Measurements from ENCODE around the gene ALS2CL. TPM values are rescaled to one million over a fixed set of nuclear protein-coding genes. Genes with fewer than 3 reads are reported as not detected.

Gene ALS2CL
- total and polyA plus RNA-seq, 12 donors, result 15.6 to 102 (median 21.6) TPM

- H3K9me3 ChIP-seq, result peaks cover 0 to 28% (median 6%) of the 10 kb centered on the region in 11 donors
- no peak for ATAC-seq
- intact Hi-C loops (cut with DNase I), result loop anchor here in 1 of 10 donors (10.0 kb wide), 1 partner anchor 74 kb away; the partner anchor contains the start of gene LRRC2
Measured at GRCh38 chr3:46639221-46639620, 54.3 kb downstream of the ALS2CL start.

GRCh38 chr3:46634856-46635255, 58.6 kb downstream of the ALS2CL start:
- H3K27ac ChIP-seq, result no peak overlapping the region
- intact Hi-C loops (cut with DNase I), result loop anchor here in 4 of 10 donors (5.0 to 10.0 kb wide), 4 partner anchors 70 to 148 kb away; partner anchors contain the start of gene LRRC2 (in 1 of the 4)
- peaks cover 0 to 8% (median 1%) of the 10 kb centered on the region in 11 donors for H3K9me3 ChIP-seq
- no peak for TF ChIP-seq CTCF (IDR thresholded peaks at IDR 0.05)
- 59 to 68% methylated on average over 3 of the region's 3 CpGs for WGBS, 2 donors
- ATAC-seq (no peak), DNase-seq (no peak)
- H3K36me3 ChIP-seq, result no peaks in the 10 kb centered on the region
- no peak overlapping the region for H3K4me3 ChIP-seq
- no peaks in the 10 kb centered on the region for H3K27me3 ChIP-seq
- H3K4me1 ChIP-seq, result peaks cover 0 to 9% (median 7%) of the 10 kb centered on the region in 9 donors

More at GRCh38 chr3:46639221-46639620, 54.3 kb downstream of the ALS2CL start:
- Histone ChIP-seq H3K4me3 (no peak overlapping the region), H3K27ac (no peak overlapping the region), H3K27me3 (peaks cover 0 to 8% (median 0%) of the 10 kb centered on the region in 7 donors), H3K4me1 (no peaks in the 10 kb centered on the region), H3K36me3 (no peaks in the 10 kb centered on the region)
- no peak for TF ChIP-seq CTCF (IDR thresholded peaks at IDR 0.05)
- no peak for DNase-seq

- Histone ChIP-seq H3K9me3 (no peaks in the 10 kb centered on the region), H3K4me1 (peaks cover 0 to 22% (median 7%) of the 10 kb centered on the region in 9 donors), H3K4me3 (no peak overlapping the region), H3K27ac (no peak overlapping the region), H3K27me3 (no peaks in the 10 kb centered on the region), H3K36me3 (no peaks in the 10 kb centered on the region)
- 69 to 91% methylated on average over 1 of the region's 1 CpG for WGBS, 2 donors
- intact Hi-C loops (cut with DNase I), result loop anchor here in 4 of 10 donors (5.0 to 10.0 kb wide), 4 partner anchors 68 to 145 kb away; partner anchors contain the start of gene LRRC2 (in 1 of the 4)
- no peak for TF ChIP-seq CTCF (IDR thresholded peaks at IDR 0.05)
- DNase-seq (no peak), ATAC-seq (peak in 4 of 8 donors; percentile 7 to 64 (median 22))
Measured at GRCh38 chr3:46632792-46633191, 60.7 kb downstream of the ALS2CL start.

GRCh38 chr3:46629551-46630517, 63.6 kb downstream of the ALS2CL start:
- Histone ChIP-seq H3K9me3 (no peaks in the 10 kb centered on the region), H3K27ac (peak overlapping the region; percentile 36 to 79 (median 66)), H3K4me1 (peaks cover 0 to 26% (median 7%) of the 10 kb centered on the region in 9 donors), H3K27me3 (no peaks in the 10 kb centered on the region), H3K4me3 (peak overlapping the region in 8 of 10 donors; percentile 9 to 50 (median 42)), H3K36me3 (no peaks in the 10 kb centered on the region)
- peak; percentile 89 to 97 (median 93) for ATAC-seq
- DNase-seq, result peak; percentile 74 to 86
- WGBS, 2 donors, result 14 to 15% methylated on average over 36 of the region's 36 CpGs
- intact Hi-C loops (cut with DNase I), result loop anchor here (1.0 to 10.0 kb wide), 9 partner anchors 58 to 145 kb away; partner anchors contain the start of gene LRRC2 (in 2 of the 10)
- peak; percentile 92 to 100 (median 96) for TF ChIP-seq CTCF (IDR thresholded peaks at IDR 0.05)

Data from heart right ventricle (tissue), 16 donors.